ENCODE data around the gene SEC16A.

The SEC16A gene

DNA sequence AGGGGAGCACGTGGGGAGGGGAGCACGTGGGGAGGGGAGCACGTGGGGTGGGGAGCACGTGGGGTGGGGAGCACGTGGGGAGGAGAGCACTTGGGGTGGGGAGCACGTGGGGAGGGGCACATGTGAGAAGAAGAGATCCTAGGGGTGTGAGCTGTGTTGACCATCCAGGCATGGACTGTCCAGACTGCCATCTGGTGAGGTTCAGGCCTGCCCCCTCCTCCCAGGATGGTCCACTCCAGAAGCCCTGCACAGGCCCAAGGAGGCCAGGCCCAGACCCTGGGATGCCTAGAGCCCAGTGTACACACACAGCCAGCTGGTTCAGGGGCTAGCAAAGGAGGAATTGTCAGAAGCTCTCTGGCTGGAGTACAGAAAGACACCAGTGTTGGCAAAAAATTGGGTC is 85.2 kb downstream of the SEC16A start:
- no peak for DNase-seq

DNA sequence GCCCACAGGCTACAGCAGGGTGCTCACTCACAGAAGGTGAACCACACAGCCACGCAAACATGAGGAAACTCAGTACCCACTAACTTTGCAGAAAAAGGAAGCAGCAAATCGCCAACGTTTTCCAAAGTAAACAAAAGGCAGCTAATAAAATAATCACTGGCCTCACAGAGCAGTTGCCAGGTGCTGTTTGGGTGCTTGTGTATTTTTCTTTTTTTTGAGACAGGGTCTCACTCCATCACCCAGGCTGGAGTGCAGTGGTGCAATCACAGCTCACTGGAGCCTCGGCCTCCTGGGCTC is 86.7 kb downstream of the SEC16A start:
- DNase-seq, result no peak

- DNase-seq, result no peak
Observed at GRCh38 chr9:136395345-136396218, 87.3 kb downstream of the SEC16A start.

- DNase-seq, result no peak
Observed at GRCh38 chr9:136395020-136395340, 87.9 kb downstream of the SEC16A start.

- DNase-seq, result no peak
Observed at GRCh38 chr9:136394312-136395019, 88.4 kb downstream of the SEC16A start.

- DNase-seq, result no peak
Observed at GRCh38 chr9:136393531-136393930, 89.3 kb downstream of the SEC16A start.

- no peak for DNase-seq
Observed at GRCh38 chr9:136392538-136393449, 90.0 kb downstream of the SEC16A start.

- no peak for DNase-seq
Observed at GRCh38 chr9:136391737-136392537, 90.9 kb downstream of the SEC16A start.

All from bone marrow (tissue), 2 donors.